MV-4-11 (cell line): ENCODE measurements around the gene FAM210B.
A peak's percentile ranks its signal among the peaks of the same experiment; 100 is the strongest.
"Not testable (repeated sequence)": the region's sequence is repeated elsewhere in the genome, so short reads cannot be mapped to it uniquely, and the experiment has no call there.

ENCODE experiments used
- DNase-seq: peaks from one replicate; lab custom pipeline; 2025; lab: John Stamatoyannopoulos, UW

The FAM210B gene

GRCh38 chr20:56360908-56361205, 2.1 kb downstream of the FAM210B start:
- DNase-seq, result no peak

GRCh38 chr20:56361900-56362299, 3.1 kb downstream of the FAM210B start:
- no peak for DNase-seq

GRCh38 chr20:56362833-56363413, 4.1 kb downstream of the FAM210B start:
- no peak for DNase-seq

- no peak for DNase-seq
Observed at GRCh38 chr20:56363491-56363890, 4.7 kb downstream of the FAM210B start.

- no peak for DNase-seq
Observed at GRCh38 chr20:56368351-56369134, 9.8 kb downstream of the FAM210B start.

- DNase-seq, result no peak
Observed at GRCh38 chr20:56369179-56369578, 10.4 kb downstream of the FAM210B start.

GRCh38 chr20:56371977-56372376, 13.2 kb downstream of the FAM210B start:
- peak; percentile 22 for DNase-seq

- no peak for DNase-seq
Observed at GRCh38 chr20:56372850-56373249, 14.1 kb downstream of the FAM210B start.

GRCh38 chr20:56373942-56374341, 15.2 kb downstream of the FAM210B start:
- peak; percentile 99 for DNase-seq

GRCh38 chr20:56376331-56376730, 17.6 kb downstream of the FAM210B start:
- no peak for DNase-seq

- no peak for DNase-seq
Observed at GRCh38 chr20:56378386-56378785, 19.6 kb downstream of the FAM210B start.

- no peak for DNase-seq
Observed at GRCh38 chr20:56380375-56380774, 21.6 kb downstream of the FAM210B start.

- no peak for DNase-seq
Observed at GRCh38 chr20:56381501-56381900, 22.7 kb downstream of the FAM210B start.

- no peak for DNase-seq
Observed at GRCh38 chr20:56382696-56383095, 23.9 kb downstream of the FAM210B start.

GRCh38 chr20:56383334-56383733, 24.6 kb downstream of the FAM210B start:
- DNase-seq, result no peak

- no peak for DNase-seq
Observed at GRCh38 chr20:56385130-56385529, 26.4 kb downstream of the FAM210B start.

GRCh38 chr20:56386219-56386618, 27.4 kb downstream of the FAM210B start:
- DNase-seq, result no peak

- DNase-seq, result no peak
Observed at GRCh38 chr20:56388882-56389281, 30.1 kb downstream of the FAM210B start.

- DNase-seq, result no peak
Observed at GRCh38 chr20:56389807-56390206, 31.0 kb downstream of the FAM210B start.

- not testable (repeated sequence) for DNase-seq
Observed at GRCh38 chr20:56390396-56390795, 31.6 kb downstream of the FAM210B start.

- peak; percentile 30 for DNase-seq
Observed at GRCh38 chr20:56391037-56391436, 32.3 kb downstream of the FAM210B start.

GRCh38 chr20:56391596-56392131, 32.9 kb downstream of the FAM210B start:
- no peak for DNase-seq

GRCh38 chr20:56392132-56392880, 33.5 kb downstream of the FAM210B start, which contains the start of the genes AURKA and CSTF1:
TSS of gene AURKA (minus strand) at chr20:56392215. CDS start at chr20:56388197, 4,018 bp downstream.
TSS of gene CSTF1 (plus strand) at chr20:56392645. CDS start at chr20:56395553, 2,908 bp downstream.
- DNase-seq, result peak; percentile 100
